HepG2 (cell line): ENCODE results near the gene CACNA1D. TPM values are rescaled to one million over a fixed set of nuclear protein-coding genes. Genes with fewer than 3 reads are reported as not detected.

ENCODE experiments used
- ARID2 ChIP-seq: sonication (generic); formaldehyde crosslinking; IDR thresholded peaks from 2 replicates; pipeline ENCODE4 v1.8.1; 2022; ENCODE audit warnings: mild to moderate bottlenecking, missing genetic modification reagents, borderline replicate concordance
- ATF4 ChIP-seq, 2 experiments: fragments of 450-650 bp in 1 of 2; sonication (generic) in 1 of 2; formaldehyde crosslinking; IDR thresholded peaks; 2 replicates each; pipeline versions ENCODE4 v1.5.0 to v1.8.0; 2020 to 2022; ENCODE audit warnings: mild to moderate bottlenecking in 1 of 2, missing genetic modification reagents in 1 of 2
- HNF1A ChIP-seq, 2 experiments: sonication (generic) in 1 of 2; formaldehyde crosslinking in 1 of 2; IDR thresholded peaks; 2 replicates each; pipeline versions ENCODE4 v1.4.0 to v1.6.1; 2016 to 2020; ENCODE audit warnings: borderline replicate concordance in 1 of 2, low read depth in 1 of 2, mild to moderate bottlenecking in 1 of 2, missing genetic modification reagents in 1 of 2
- KLF12 ChIP-seq: sonication (generic); formaldehyde crosslinking; IDR thresholded peaks from 2 replicates; pipeline ENCODE4 v1.4.0; 2020; ENCODE audit warnings: missing genetic modification reagents, borderline replicate concordance
- LCORL ChIP-seq, 2 experiments: fragments of 450-650 bp in 1 of 2; sonication (generic) in 1 of 2; formaldehyde crosslinking in 1 of 2; IDR thresholded peaks; 2 replicates each; pipeline versions ENCODE4 v1.5.0 to v1.6.1; 2017 to 2020; ENCODE audit warnings: antibody characterized with exemption in 1 of 2, missing genetic modification reagents in 1 of 2
- PAF1 ChIP-seq: IDR thresholded peaks from 2 replicates; pipeline ENCODE4 v1.6.1; 2016; ENCODE audit warnings: missing genetic modification reagents, missing compliant biosample characterization
- RFXAP ChIP-seq: sonication (generic); formaldehyde crosslinking; IDR thresholded peaks from 2 replicates; pipeline ENCODE4 v1.4.0; 2020; ENCODE audit warnings: missing genetic modification reagents, borderline replicate concordance
- SPEN ChIP-seq: sonication (generic); formaldehyde crosslinking; IDR thresholded peaks from 2 replicates; pipeline ENCODE4 v1.5.1; 2020; ENCODE audit warnings: low read depth, mild to moderate bottlenecking, missing genetic modification reagents
- XRCC5 ChIP-seq: fragments of 200-400 bp; formaldehyde crosslinking; optimal IDR thresholded peaks from 2 replicates; pipeline ENCODE3; 2017; ENCODE audit warnings: mild to moderate bottlenecking, low read length
- ZNF121 ChIP-seq: sonication (generic); formaldehyde crosslinking; IDR thresholded peaks from 2 replicates; pipeline ENCODE4 v1.5.0; 2020; ENCODE audit warnings: mild to moderate bottlenecking, missing genetic modification reagents
- ZNF510 ChIP-seq: sonication (generic); formaldehyde crosslinking; IDR thresholded peaks from 2 replicates; pipeline ENCODE4 v1.4.0; 2020; ENCODE audit warnings: low read depth, mild to moderate bottlenecking, missing genetic modification reagents
- ZNF749 ChIP-seq: sonication (generic); formaldehyde crosslinking; IDR thresholded peaks from 2 replicates; pipeline ENCODE4 v1.8.0; 2022; ENCODE audit warnings: mild to moderate bottlenecking, missing genetic modification reagents, moderate library complexity, borderline replicate concordance
- ZNF772 ChIP-seq: sonication (generic); formaldehyde crosslinking; IDR thresholded peaks from 2 replicates; pipeline ENCODE4 v1.5.0; 2020; ENCODE audit warnings: mild to moderate bottlenecking, missing genetic modification reagents
- polyA plus RNA-seq, 8 experiments: library from polyadenylated mRNA; depleted of rRNA in 3 of 8; stranded (reverse) in 7 of 8; unstranded in 1 of 8; fragments of >200 nt; fragmentation: Illumina TruSeq in 4 of 8; extraction: Trizol in 4 of 8; gene quantifications; 2 replicates each; pipeline versions ENCODE4 v1.2.1 to v1.2.3, GENCODE V29; 2011 to 2016; ENCODE audit warnings: low read depth in 4 of 8, missing spikeins in 1 of 8, mixed read lengths in 1 of 8; ENCODE audit not compliant: insufficient read depth in 1 of 8
- total RNA-seq, 5 experiments: library from RNA; depleted of rRNA; stranded (reverse); fragments of >200 nt; fragmentation: Illumina TruSeq; extraction: Trizol; gene quantifications; 2 replicates each; pipeline ENCODE4 v1.2.3, GENCODE V29; 2016; ENCODE audit warnings: low read depth in 1 of 5
- TF ChIP-seq, protein P1 (sequence below): sonication (generic); formaldehyde crosslinking; IDR thresholded peaks from 2 replicates; pipeline ENCODE4 v1.4.0; 2020; ENCODE audit warnings: low read depth, mild to moderate bottlenecking, missing genetic modification reagents
- TF ChIP-seq, protein P2 (sequence below): sonication (generic); formaldehyde crosslinking; IDR thresholded peaks from 2 replicates; pipeline ENCODE4 v1.5.0; 2020; ENCODE audit warnings: missing genetic modification reagents, mild to moderate bottlenecking, borderline replicate concordance
- TF ChIP-seq, protein P3 (sequence below): sonication (generic); formaldehyde crosslinking; IDR thresholded peaks from 2 replicates; pipeline ENCODE4 v1.4.0; 2020; ENCODE audit warnings: missing genetic modification reagents

CACNA1D gene
- total and polyA plus RNA-seq, 2 of the 13 experiments (the other 11 are each of a cell fraction or from before 2014, with no cell fraction given): 0.26 to 0.38 TPM

- TF ChIP-seq RFXAP (CRISPR knock-in tag) (no peak), KLF12 (CRISPR knock-in tag) (no peak), PAF1 (CRISPR knock-in tag) (peak; percentile 80; the same call in 1 of the 2 replicates), ZNF772 (CRISPR knock-in tag) (no peak), ZNF121 (CRISPR knock-in tag) (no peak), LCORL (IDR thresholded peaks at IDR 0.05) (no peak), LCORL (CRISPR knock-in tag; IDR thresholded peaks at IDR 0.05) (no peak), ARID2 (CRISPR knock-in tag) (no peak), HNF1A (IDR thresholded peaks at IDR 0.05; ENCODE audit: low read depth) (no peak), HNF1A (CRISPR knock-in tag; IDR thresholded peaks at IDR 0.05; ENCODE audit: borderline replicate concordance) (no peak), ATF4 (CRISPR knock-in tag; IDR thresholded peaks at IDR 0.05) (no peak), ZNF510 (CRISPR knock-in tag) (no peak), ZNF749 (no peak), XRCC5 (no peak), SPEN (CRISPR knock-in tag) (peak; percentile 53; the same call in 1 of the 2 replicates)
- TF ChIP-seq, protein P1, sequence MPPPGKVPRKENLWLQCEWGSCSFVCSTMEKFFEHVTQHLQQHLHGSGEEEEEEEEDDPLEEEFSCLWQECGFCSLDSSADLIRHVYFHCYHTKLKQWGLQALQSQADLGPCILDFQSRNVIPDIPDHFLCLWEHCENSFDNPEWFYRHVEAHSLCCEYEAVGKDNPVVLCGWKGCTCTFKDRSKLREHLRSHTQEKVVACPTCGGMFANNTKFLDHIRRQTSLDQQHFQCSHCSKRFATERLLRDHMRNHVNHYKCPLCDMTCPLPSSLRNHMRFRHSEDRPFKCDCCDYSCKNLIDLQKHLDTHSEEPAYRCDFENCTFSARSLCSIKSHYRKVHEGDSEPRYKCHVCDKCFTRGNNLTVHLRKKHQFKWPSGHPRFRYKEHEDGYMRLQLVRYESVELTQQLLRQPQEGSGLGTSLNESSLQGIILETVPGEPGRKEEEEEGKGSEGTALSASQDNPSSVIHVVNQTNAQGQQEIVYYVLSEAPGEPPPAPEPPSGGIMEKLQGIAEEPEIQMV (CRISPR knock-in tag): no peak
- TF ChIP-seq, protein P2, sequence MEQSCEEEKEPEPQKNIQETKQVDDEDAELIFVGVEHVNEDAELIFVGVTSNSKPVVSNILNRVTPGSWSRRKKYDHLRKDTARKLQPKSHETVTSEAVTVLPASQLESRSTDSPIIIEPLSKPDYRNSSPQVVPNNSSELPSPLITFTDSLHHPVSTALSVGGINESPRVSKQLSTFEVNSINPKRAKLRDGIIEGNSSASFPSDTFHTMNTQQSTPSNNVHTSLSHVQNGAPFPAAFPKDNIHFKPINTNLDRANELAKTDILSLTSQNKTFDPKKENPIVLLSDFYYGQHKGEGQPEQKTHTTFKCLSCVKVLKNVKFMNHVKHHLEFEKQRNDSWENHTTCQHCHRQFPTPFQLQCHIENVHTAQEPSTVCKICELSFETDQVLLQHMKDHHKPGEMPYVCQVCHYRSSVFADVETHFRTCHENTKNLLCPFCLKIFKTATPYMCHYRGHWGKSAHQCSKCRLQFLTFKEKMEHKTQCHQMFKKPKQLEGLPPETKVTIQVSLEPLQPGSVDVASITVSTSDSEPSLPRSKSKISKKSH (CRISPR knock-in tag): no peak
- TF ChIP-seq, protein P3, sequence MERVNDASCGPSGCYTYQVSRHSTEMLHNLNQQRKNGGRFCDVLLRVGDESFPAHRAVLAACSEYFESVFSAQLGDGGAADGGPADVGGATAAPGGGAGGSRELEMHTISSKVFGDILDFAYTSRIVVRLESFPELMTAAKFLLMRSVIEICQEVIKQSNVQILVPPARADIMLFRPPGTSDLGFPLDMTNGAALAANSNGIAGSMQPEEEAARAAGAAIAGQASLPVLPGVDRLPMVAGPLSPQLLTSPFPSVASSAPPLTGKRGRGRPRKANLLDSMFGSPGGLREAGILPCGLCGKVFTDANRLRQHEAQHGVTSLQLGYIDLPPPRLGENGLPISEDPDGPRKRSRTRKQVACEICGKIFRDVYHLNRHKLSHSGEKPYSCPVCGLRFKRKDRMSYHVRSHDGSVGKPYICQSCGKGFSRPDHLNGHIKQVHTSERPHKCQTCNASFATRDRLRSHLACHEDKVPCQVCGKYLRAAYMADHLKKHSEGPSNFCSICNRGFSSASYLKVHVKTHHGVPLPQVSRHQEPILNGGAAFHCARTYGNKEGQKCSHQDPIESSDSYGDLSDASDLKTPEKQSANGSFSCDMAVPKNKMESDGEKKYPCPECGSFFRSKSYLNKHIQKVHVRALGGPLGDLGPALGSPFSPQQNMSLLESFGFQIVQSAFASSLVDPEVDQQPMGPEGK: peak; percentile 62
These were observed 324.1 kb downstream of the CACNA1D start (continued) for GRCh38 chr3:53818221-53819162.
